HG02870 (cell line): ENCODE measurements around the gene GADL1.

Source experiments
- ATAC-seq: cut with Tn5 transposase; IDR thresholded peaks from one replicate; pipeline ENCODE4 v1.9.1; 2021; ENCODE audit warnings: mild to moderate bottlenecking, moderate library complexity; ENCODE audit not compliant: unreplicated experiment

The GADL1 gene

DNA sequence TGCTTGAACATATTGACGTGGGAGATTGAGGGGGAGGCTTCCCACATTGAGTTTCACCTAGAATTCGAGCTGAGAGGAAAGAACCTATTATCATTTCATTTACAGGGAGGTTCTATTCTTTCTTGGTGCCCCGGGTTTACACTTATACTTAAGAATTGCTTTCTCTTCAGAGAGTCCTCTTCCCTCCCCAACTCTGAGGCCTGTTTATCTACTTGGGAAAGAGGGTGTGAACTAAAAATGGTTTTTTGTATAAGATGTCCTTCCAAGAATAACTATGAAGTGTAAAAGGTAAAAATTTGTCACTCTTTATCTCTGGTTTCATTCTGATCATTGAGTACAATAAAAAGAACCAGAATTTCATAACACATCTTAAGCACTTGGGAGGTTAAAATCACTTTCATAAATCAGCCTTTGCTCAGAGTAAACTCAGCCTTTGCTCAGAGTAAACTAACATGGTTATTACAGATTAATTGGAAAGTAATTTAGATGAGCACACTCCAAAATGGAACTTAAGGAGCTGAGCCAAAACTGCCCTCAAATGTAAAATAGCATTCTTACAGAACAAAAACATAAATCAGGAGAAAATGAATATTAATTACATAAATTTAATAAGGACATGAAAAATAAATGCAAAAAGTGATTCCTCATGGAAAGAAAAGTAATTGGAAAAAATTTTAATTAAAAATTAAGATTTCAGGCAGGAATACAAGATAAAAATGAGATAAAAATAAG is 75.2 kb downstream of the GADL1 start:
- no peak for ATAC-seq

DNA sequence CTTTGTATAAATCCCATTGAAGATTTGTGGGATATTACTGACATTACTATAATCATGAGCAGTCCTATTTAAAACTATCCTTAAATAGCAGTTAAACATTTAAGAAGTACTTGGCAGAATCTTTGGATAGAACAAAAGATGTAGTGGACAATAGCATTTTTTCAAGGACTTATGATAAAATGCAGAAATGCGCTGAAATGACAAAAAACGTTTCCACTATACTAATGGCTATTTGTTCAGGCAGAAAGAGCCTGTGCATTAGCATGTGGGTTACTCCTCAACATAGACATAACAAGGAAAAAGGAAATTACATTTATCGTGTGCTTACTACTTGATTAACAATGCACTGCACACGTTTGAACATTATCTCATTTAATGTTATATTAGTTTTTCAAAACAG is 80.7 kb downstream of the GADL1 start:
- no peak for ATAC-seq

DNA sequence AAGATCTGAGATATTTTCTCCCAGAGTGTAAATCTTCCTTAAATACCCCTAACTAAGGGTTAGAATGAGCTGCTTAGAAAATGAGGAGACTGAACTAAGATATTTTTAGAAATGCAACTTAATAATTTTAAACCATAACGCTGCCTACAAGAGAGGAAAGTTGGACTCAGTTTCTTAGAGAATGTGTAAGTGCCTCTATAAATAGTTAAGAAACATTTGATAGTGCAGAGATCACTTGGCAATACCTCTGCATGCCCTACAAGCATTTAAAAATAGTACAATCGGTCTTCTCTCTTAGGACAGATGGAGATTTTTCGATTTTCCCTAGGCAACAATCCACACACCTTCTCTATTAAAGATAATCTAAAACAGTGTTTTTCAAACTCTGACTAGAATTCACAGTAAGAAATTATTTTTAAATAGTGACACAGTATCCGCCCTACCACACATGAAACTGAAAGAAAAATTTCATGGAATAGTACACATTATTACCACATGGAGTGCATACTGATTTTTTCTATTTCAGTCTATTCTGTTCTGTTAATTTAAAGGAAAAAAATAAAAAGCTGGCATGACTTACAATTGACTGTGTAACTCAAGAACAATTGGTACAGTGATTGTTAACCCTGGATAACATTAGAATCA is 83.2 kb downstream of the GADL1 start:
- no peak for ATAC-seq

DNA sequence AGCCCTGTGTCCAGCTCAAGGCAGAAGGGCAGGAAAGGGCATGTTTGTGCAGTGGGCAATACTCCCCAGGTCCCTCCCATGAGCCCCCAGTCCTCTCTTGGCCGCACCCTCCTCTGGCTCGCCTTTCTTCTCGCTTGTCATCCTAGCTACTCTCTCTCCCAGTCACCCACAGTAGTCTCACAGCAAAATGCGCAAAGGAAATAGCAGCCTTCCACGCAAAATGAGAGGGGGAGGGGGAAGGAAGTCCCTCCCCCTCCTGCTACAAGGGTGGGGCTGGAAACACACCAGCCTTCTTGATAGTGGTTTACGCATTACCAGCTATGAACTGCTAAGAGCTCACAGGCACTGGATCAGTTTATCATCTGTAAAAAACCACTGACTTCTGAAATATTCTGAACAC is 83.8 kb downstream of the GADL1 start:
- ATAC-seq, result no peak

DNA sequence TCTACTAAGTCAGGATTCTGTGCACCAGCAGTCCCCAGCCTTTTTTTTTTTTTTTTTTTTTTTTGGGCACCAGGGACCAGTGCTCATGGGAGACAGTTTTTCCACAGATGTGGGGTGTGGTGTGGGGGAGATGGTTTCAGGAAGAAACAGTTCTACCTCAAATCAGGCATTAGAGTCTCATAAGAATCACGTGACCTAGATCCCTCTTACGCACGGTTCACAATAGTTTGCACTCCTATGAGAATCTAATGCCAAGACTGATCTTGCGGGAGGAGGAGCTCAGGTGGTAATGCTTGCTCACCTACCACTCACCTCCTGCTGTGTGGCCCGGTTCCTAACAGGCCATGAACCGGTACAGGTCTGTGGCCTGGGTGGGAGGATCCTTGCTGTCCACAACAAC is 88.8 kb downstream of the GADL1 start:
- ATAC-seq, result no peak

DNA sequence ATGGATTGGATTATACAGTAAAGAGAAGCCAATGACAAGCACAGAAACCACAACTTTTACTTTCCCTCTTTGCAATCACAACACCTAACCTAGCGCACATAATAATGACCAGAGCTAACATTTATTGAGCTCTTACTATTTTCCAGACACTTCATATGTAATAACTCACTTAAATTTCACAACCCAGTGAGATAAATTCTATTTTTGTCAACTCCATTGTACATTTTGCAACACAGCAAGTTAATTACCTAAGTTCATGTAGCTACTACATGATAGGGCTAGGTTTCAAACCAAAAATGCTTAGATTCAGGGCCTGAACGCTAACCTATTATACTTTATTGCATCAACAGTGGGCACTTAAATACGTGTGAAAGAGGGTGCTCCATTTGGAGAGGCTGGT is 89.5 kb downstream of the GADL1 start:
- no peak for ATAC-seq

DNA sequence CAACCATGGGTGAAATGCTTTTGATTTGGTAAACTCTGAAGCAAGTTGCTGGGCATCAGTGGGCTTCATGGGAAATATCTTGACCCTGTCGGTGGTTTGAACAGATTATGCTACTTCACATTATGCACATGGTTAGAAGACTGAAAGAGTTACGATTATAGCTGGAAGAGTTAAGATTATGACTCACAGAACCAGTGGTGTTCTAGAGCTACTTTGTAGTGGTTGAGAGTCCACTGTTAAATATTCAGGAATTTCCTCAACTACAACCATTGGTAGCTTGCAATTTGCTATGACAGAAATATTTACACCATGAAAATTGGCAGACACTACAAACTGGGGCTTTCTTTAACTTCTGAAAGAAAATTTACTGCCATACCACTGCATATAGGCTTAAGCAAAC is 99.3 kb downstream of the GADL1 start:
- no peak for ATAC-seq

DNA sequence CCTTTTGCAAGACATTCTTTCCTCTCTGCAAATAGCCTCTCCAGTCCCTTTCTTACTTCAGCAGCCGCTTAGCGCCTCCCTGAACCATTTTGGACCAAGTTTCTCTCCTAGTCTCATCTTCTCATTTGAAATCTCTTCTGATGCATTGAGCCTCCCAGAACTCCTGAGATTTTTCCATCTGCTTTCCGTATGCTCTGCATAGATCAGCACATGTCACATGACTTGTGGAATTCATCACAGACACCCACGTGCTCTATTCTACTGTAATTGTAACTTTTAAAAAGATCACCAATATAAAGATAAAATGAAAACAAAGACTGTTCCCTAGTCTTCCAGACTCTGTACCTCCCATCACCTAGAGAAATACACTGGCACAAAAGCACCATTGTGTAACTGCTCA is 100.7 kb downstream of the GADL1 start:
- no peak for ATAC-seq

DNA sequence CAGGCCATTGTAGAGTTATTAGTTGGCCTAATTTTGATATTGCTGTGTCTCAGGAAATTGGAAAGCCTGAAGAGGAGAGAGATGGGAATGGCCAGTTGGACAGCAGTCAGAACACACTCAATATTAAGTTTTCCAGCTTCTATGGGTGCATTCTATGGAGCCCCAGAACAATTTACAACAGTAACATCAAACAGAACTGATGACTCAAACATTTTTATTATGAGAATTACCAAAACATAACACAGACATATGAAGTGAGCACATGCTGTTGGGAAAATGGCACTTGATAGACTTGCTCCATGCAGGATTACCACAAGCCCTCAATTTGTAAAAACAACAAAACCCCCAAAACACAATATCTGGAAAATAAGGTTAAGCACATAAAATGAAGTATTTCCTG is 104.3 kb downstream of the GADL1 start:
- ATAC-seq, result no peak

DNA sequence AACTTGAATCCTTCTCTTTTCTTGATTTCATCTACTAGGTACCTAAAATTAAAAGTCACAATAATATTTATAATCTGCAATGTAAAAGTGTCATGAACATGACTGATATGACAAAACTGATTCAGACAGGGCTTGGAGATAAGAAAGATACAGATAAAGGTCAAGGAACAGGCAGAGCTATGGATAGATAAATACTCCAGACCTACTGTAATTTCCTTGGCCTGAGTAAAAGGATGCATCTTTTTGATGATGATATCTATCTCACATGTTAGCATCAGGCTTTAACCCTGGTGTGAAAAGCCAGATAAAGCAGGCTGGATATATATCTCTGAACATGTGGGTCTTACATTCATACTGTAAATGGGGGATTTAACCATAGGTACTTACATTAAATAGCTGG is 108.1 kb downstream of the GADL1 start:
- ATAC-seq, result no peak

DNA sequence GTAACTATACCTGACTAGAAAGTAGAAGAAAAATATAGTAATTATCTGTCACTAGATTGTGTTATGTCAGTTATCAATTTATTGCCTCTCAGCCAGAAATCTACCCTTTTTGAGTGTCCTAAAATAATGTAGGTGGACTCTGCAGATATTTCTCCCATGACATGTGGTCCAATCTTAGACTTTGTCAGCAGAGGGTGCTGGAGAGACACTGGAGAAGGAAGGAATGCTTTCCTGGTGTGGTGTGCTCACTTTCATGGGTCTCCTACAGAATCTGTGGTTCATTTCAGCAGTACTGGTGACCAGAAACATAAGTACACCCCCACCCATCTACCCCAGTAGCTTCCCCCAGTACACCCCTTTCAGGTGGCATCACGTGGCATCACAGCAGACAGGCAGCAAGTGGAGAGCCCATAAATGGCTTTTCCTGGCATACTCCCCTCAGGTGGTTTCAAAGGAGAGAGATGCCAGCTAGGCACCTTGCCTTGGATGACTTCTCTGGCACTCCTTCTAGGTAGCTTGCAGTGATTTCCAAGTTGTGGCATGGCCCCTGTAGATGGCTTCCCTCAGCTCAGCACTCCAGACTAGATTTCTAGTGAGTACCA is 114.7 kb downstream of the GADL1 start:
- no peak for ATAC-seq

DNA sequence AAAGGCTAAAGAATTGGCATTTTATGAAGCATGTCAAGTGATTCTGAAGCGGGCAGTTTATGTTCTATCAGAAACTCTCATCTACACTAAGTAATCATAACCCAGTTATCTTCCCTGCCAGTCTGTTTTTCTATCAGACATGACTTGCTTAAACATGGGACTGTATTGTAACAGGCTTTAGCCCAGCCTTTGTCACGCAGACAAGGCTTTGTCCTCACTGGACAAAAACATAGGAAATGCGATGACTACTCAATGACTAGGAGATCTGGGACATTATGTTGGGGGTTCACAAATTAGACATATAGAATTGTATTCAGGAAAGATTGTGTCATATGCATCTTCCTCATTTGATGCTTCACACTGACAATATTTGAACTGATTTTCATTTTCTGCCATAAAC is 115.5 kb downstream of the GADL1 start:
- no peak for ATAC-seq

DNA sequence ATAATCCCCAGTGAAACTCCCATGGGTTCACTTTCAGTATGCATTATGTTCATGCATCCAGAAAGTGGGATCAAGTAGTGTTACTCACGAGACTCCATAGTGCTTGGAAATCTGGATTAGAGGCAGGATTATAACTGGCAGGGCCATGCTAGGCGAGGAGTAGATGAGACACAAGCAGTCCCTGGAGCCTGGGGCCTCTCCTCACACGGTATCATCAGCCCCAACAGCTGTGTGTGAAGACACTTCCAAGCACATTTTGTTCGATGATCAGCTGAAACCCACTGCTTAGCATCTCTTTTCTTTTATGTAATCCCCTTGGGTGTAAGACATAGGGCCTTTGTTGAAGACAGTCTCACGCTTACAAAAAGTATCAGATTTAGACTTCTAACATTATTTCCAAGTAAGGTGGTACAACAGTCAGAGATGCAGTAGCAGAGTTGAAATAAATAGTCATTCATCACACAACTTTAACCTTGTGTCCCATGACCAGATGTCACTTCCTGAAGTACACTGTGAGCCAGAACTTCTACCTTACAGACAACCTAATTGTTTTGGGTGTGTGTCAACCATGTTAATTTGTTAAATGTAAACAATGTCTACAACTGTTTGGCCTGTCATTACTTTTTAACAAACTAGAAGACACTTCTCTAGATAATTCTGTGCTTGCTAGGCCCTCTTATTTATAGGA is 116.9 kb downstream of the GADL1 start:
- no peak for ATAC-seq

DNA sequence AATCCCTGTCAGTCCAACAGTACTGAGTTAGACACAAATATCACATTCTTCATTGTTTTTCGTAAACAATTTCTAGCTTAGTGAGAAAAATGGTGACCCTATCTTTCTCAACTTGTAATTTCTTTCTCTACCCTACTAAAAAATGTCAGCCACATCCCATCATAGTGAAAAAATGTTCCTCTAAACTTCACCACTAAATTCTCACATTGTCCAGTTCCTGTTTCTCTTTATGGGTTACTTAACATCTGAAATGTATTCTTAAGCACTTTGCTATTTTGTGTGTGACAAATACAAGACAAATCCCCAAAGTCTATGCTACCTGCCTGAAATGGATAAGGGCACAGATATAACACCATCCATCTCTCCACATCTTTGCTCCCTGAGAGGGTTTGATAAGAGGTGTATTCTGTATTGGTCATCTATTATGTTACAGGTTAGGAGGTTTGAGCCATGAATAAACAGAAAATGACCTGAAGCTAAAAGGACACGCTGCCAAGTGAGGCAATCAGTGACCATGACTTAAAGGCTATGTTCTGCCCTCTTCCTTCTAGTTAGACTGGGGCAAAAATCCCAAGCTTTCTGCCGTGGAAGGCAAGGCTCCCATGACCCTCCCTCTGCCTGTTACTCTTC is 118.2 kb downstream of the GADL1 start:
- no peak for ATAC-seq

DNA sequence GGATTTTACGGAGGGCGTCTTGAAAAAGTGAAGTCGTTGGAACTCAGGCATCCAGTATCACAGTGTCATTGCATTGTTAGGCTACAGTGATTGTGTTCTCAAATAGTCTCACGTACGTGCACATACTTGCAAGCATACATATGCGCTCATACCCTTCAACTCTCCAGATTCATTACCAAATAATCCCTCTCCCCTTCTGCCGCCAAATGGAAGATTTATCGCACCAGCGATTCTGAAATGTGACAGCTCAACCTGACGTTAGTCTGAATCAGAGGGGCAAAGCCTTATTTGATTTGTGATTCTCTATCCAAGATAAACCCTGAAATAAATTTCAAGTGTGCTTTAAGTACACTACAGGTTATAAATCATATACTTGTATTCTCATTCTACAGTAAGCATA is 119.4 kb downstream of the GADL1 start:
- ATAC-seq, result no peak

DNA sequence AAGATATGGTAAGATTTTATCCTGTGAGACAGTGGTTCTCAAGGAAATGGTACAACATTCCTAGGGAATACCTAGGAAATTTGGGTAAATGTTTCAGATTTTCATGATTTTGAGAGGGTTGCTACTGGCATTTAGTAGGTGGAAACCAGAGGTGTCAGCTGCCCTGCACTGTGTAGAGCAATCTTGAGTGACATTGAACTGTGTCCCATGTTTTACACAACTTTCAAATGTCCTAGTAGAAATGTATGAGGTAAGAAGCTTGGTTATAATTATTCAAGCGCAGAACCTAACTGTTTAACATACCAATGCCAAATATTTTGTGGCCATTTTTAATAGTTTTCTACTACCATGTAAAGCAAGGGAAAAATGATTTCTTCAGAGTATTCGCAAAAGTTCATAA is 120.4 kb downstream of the GADL1 start:
- no peak for ATAC-seq

DNA sequence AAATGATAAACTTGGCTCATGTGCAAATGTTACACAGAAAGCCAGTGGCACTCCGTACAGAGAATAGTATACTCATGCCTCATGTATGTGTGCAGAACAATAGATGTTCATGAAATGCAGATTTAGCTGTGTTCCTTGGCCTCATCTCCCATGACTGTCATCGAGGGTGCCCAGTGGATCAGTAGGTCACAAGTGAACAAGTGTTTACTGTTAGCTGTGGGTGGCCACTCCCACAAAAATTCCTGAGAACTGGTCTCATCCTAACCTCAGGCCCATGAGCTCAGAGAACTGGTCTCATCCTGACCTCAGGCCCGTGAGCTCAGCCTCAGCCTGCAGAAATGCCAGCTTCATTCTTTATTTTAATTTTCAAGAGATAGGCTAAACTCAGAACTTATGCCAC is 124.1 kb downstream of the GADL1 start:
- ATAC-seq, result no peak

DNA sequence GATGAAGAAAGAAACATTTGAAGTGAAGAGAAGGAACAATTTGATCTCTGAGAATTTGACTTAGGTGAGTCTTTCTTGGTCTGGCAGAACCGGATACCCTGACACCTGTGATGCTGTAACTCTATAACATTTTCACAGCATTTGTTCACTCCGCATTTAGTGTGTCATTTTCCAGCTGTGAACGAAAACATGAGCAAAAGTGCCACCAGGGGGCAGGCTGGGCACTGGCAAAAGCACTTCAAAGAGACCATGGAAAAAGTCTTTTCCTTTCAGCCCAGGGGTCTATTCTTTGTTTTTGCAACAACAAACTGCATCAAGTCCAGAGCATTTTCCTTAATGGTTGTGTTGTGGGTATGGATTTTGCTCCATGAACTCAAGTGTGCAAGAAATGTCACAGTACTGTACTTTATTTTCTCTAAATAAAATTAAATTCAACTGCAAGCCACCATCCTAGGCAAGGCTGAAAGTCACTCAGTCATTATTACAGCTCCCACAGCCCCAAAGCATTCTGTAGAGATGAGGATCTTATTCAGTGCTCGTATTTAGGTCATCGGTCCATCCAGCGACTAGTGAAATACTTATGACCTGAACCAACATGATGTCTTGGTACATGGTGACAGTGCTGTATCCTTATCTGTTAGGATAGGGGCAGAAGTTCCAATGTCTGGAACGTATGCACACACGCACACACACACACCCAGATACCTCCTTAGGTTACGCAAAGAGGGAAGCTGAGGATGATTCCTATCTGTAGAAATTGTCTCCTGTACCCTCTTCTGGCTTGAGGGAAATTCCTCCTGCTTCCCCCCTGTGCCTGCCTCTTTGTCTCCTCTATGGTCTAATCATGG is 125.5 kb downstream of the GADL1 start:
- ATAC-seq, result no peak

DNA sequence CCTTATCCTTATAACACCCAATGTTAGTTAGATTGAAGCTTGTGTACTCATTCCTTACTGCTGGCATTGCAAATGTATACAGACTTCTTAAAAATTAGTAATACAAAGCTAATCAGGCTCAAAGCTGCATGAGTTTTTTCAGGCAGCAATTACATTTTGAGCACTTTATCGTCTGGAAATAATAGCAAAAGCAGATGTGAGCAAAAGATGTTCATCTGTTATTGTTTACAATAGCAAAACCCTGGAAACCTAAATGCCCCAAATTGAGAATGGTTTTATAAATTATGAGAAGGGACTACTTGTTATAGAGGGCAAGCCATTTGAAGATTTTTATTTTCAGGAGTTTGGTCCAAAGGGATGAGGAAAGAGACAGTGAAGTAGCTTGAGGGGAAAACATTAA is 126.4 kb downstream of the GADL1 start:
- ATAC-seq, result no peak

DNA sequence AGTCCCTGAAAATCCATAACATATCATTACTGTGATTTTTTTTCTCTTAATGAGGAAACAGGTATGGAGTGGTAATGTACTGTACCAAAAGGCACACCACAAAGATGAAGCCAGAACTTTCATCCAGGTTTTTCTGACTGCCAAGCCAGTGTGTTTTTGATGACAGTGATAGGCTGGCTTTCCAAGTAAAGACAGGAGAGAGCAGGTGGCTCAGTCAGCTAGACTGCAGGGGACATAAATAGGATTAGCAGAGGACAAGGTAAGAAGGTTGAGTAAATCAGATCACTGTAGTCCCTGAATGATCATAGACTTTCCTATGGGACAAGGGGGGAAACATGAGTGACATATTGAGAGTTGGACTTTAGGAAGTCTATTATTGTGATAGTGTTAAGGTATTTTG is 127.9 kb downstream of the GADL1 start:
- ATAC-seq, result no peak

DNA sequence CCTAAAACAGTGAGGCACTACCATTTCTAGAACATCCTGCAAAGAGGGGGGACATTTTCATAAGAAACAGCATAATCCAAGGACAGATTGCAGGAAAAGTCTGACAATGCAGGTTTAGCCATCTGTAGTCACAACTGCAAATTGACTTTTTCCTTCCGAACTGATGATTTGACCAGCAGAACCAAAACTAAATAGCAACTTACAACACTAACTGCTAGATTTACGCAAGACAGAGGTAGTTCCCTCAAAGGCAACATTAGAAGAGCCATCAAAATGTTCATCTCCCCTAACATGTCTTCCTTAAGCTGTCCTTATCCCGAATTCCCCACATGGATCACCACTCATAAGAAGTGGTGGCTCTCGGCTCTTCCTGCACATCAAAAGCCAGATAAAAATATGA is 129.6 kb downstream of the GADL1 start:
- ATAC-seq, result no peak
